ENCODE measurements around the gene TIGD6. TPM values are rescaled to one million over a fixed set of nuclear protein-coding genes. Genes with fewer than 3 reads are reported as not detected.

Gene TIGD6
- total and polyA plus RNA-seq, 10 of the 15 experiments (the other 5 are each of a cell fraction or from before 2014, with no cell fraction given), result 0.84 to 4.1 (median 2.7) TPM

DNA sequence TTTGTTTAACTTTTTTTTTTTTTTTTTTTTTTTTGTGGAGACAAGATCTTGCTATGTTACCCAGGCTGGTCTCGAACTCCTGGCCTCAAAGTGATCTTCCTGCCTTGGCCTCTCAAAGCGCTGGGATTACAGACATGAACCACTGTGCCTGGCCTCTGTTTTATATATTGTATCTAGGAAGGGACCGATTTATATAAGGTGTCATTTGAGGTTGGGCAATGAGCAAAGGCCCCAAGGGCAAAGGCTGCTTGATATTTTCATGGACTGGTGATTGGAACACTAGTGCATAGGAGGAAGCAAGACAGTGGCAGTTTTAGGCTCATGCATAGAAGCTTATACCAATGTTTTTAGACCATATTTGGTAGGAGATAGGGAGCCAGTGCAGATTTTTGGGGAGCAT lies 36.7 kb downstream of the TIGD6 start (continued):
- TF ChIP-seq, protein P1, sequence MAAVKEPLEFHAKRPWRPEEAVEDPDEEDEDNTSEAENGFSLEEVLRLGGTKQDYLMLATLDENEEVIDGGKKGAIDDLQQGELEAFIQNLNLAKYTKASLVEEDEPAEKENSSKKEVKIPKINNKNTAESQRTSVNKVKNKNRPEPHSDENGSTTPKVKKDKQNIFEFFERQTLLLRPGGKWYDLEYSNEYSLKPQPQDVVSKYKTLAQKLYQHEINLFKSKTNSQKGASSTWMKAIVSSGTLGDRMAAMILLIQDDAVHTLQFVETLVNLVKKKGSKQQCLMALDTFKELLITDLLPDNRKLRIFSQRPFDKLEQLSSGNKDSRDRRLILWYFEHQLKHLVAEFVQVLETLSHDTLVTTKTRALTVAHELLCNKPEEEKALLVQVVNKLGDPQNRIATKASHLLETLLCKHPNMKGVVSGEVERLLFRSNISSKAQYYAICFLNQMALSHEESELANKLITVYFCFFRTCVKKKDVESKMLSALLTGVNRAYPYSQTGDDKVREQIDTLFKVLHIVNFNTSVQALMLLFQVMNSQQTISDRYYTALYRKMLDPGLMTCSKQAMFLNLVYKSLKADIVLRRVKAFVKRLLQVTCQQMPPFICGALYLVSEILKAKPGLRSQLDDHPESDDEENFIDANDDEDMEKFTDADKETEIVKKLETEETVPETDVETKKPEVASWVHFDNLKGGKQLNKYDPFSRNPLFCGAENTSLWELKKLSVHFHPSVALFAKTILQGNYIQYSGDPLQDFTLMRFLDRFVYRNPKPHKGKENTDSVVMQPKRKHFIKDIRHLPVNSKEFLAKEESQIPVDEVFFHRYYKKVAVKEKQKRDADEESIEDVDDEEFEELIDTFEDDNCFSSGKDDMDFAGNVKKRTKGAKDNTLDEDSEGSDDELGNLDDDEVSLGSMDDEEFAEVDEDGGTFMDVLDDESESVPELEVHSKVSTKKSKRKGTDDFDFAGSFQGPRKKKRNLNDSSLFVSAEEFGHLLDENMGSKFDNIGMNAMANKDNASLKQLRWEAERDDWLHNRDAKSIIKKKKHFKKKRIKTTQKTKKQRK (IDR thresholded peaks at IDR 0.05; ENCODE audit: low read depth, low read length), result no peak
- TF ChIP-seq POLR2A (IDR thresholded peaks at IDR 0.05; ENCODE audit: low read depth, low read length) (no peak), SMC3 (IDR thresholded peaks at IDR 0.05; ENCODE audit: borderline replicate concordance, low read length) (no peak), JUND (IDR thresholded peaks at IDR 0.05; ENCODE audit: low read depth, low read length) (no peak)

DNA sequence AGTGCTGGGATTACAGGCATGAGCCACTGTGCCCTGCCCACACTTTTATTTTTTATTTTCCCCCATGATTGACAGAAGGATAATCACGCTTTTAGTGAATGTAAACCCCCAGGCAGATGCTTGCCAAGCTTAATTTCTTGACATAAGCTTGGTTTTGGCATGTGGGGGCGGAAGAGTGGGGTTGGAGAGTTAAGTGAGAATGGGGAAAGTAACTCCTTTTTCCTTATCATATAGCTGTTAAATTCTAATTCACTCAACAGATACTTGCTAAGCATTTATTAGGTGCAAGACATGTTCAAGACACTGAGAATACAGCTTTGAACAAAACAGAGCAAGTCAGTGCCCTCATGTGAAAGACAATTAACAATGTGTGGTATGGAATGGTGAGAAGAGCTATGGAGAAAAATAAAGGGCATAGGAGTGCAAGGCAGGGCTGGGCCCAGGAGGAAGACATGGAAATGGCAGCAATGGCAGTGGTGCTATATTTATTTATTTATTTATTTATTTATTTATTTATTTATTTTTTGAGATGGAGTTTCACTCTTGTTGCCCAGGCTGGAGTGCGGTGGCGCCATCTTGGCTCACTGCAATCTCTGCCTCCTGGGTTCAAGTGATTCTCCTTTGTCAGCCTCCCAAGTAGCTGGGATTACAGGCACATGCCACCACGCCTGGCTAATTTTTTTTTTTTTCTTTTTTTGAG lies 37.7 kb downstream of the TIGD6 start:
- H3K79me2 ChIP-seq (ENCODE audit: control insufficient read depth, insufficient read depth, low read length), result no peaks in the 10 kb centered on the region
- 99% methylated on average over 5 of the region's 5 CpGs for WGBS (ENCODE audit: insufficient coverage, insufficient replicate concordance, low lambda C conversion rate, missing lambda C conversion rate)
- ChIA-PET SMC1A (ENCODE audit: uncharacterized antibody, unreplicated experiment) (interaction anchor here (0.7 to 2.7 kb wide), 15 partner anchors 9 to 326 kb away, joined by 3 to 20 read pairs (median 5); partner anchors contain the start of gene TIGD6), POLR2A (interaction anchor here (0.6 kb wide), 1 partner anchor 490 kb away, joined by 3 read pairs; no protein-coding TSS in a partner anchor), CTCF (interaction anchor here (0.8 to 6.6 kb wide), 25 partner anchors 7 to 346 kb away, joined by 3 to 59 read pairs (median 4); partner anchors contain the start of gene PDE6A), RAD21 (ENCODE audit: unreplicated experiment) (interaction anchor here (0.7 to 4.7 kb wide), 6 partner anchors 108 to 323 kb away, joined by 3 to 53 read pairs (median 4); no protein-coding TSS in a partner anchor)
- no peak overlapping the region for H3K9ac ChIP-seq (ENCODE audit: control insufficient read depth, insufficient read depth, low read length)
- peaks cover 12% of the 10 kb centered on the region for H3K4me1 ChIP-seq (ENCODE audit: control insufficient read depth, insufficient read depth, low read length)
- no peak for ATAC-seq
- no peak overlapping the region for H3K4me2 ChIP-seq (ENCODE audit: control insufficient read depth, insufficient read depth)
- BruUV-seq (replicated peaks), result no TSS peak
- no peaks in the 10 kb centered on the region for H3K27me3 ChIP-seq (replicated peaks in 1 of 2; ENCODE audit: control insufficient read depth in 2 of 2, insufficient read depth in 2 of 2, low read length in 1 of 2)
- DNase-seq (ENCODE audit: low read depth, low spot score), result no peak
- in situ Hi-C loops (cut with MboI) (no loop called here), intact Hi-C loops (cut with micrococcal nuclease; ENCODE audit: unreplicated experiment) (loop anchor here (10.0 kb wide), 1 partner anchor 228 kb away; the partner anchor contains the start of gene PPARGC1B)
- FAIRE-seq, result no peak
- H2AFZ ChIP-seq (ENCODE audit: control insufficient read depth, low read depth, low read length), result no peak overlapping the region
- H3K4me3 ChIP-seq, result no peak overlapping the region
- no peaks in the 10 kb centered on the region for H3K9me3 ChIP-seq (replicated peaks; ENCODE audit: control insufficient read depth, insufficient read depth, low read length)
- no peaks in the 10 kb centered on the region for H3K36me3 ChIP-seq (ENCODE audit: control insufficient read depth in 2 of 2, insufficient read depth in 2 of 2, low read length in 1 of 2)
- no peak overlapping the region for H3K27ac ChIP-seq (ENCODE audit: control insufficient read depth, insufficient read depth)
- TF ChIP-seq KDM1A (IDR thresholded peaks at IDR 0.05; ENCODE audit: borderline replicate concordance), result no peak
- no peak for TF ChIP-seq PML (IDR thresholded peaks at IDR 0.05; ENCODE audit: low read length)
- no peak for TF ChIP-seq DPF2 (IDR thresholded peaks at IDR 0.05)
- TF ChIP-seq NRF1 (conservative IDR thresholded peaks at IDR 0.05; ENCODE audit: low read depth, low read length), result no peak
- no peak for TF ChIP-seq JUNB (IDR thresholded peaks at IDR 0.05)
- no peaks in the 10 kb centered on the region for H4K20me1 ChIP-seq (ENCODE audit: control insufficient read depth, insufficient read depth)

Data from GM12878 (cell line).